ENCODE results near the gene FLT3.
A peak's percentile ranks its signal among the peaks of the same experiment; 100 is the strongest.
"Not testable (repeated sequence)": the region's sequence is repeated elsewhere in the genome, so short reads cannot be mapped to it uniquely, and the experiment has no call there.

The FLT3 gene

DNA sequence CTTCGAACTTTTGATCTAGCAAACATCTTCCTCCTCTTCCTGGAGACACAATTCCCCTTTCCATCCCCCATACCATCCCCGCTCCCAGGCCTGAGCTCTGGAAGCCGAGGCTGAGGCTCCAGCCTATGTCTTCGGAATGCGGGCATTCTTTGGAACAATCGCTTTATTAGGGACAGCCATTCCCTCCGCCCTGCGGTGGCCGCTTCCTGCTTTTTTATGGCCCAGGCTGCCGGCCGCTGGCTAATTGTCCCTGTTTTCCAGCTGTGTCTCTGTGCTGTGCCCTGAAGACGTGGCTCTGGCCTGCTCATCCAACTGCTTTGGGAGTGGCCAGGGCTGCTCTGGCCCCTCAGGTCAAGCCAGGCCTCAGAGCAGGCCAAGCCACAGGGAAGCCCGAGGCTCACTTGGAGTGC lies 129.1 kb downstream of the FLT3 start:
- no peak for DNase-seq

DNA sequence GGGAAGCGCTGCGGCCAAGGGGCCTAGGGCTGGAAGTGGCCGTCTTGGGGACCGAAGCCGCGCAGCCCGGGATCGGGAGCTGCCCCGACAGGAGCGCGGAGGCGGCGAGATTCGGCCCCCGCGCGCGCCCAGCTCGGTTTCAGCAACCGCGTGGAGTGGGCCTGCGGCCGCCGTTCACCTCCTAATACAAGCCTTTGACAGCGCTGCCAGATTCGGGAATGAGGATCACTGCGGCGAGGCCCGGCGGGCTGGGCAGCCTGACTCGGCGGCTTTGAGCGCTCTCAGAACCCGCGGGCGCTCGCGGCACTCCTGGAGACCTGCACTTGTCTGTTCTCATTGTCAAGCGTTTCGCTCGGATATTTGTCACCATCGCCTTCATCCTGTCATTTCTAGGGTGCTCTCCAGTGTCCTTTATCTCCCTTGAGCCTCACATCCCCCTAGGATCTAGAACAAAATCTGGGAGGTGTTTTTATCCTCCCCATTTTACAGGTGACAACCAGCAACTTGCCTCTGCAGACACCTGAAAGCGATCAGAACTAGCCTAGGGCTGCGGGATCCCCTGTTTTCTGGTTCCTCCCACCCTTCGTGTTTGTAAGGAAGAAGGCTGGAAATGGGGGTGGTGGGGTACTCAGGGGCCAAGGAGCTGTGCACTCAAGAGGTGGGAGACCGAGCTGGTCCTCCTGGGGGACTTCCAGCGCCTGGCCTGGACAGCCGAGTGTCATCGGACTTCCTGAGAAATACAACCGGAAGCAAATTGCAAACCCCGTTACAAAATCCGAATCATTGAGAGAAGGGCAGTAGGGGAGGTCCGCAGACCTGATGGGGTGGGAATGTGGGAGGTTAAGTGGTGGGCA lies 129.8 kb downstream of the FLT3 start:
- no peak for DNase-seq

DNA sequence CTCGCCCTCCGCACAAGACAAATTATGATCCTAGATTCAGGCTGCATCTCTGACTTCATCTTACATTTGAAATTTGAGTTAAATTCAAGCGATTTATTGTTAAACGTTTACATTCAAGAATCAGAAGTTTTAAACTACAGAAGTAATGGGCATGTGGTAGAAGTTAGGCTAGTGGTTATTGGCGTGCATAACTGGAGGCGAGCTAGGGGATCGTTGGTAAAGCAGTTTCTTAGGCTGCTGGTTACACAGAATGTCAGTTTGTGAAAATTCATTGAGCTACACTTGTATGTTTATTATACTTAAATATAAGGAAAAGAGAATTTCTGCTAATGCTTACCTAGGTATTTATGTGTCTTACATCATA lies 130.5 kb downstream of the FLT3 start:
- DNase-seq = no peak

DNA sequence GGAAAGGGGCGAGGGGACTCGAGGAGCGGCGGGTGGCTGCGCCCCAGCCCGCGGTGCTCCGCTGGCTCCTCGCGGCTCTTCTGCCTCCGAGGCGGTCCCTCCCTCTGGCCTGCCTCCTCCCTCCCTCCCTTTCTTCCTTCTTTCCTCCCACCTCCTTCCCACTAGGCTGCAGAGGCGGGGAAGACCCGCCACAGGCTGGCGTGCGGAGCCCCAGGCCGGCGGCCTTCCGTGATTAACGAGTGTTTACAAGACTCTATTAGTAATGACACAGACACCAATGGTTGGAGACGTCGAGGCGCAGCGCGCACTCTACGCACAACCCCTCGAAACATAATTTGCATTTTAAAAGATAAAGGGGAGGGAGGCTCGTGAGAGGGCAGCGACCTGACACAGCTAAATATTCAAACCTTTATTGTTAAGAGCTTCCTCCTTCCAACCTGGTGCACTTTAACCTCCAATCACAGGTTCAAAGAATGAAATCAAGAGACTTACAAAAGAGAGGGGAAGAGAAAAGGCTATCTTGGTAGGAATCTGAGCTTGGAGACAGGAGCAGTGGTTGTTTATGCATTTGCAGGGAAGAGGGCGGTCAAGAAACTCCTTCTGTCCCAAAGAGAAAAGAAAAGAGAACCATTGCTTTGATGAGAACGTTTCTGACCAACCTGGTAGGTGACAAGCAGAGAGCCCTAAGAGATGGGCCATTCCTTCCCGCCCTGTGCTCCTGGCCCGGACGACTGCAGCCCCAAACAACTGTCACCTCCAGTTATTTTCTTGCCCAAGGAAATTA lies 131.1 kb downstream of the FLT3 start, which contains the start of gene CDX2:
Gene CDX2 (minus strand): TSS at position 234 of the 784 bp plus-strand sequence. CDS start 309 bp downstream, outside the sequence.
- no peak for DNase-seq

DNA sequence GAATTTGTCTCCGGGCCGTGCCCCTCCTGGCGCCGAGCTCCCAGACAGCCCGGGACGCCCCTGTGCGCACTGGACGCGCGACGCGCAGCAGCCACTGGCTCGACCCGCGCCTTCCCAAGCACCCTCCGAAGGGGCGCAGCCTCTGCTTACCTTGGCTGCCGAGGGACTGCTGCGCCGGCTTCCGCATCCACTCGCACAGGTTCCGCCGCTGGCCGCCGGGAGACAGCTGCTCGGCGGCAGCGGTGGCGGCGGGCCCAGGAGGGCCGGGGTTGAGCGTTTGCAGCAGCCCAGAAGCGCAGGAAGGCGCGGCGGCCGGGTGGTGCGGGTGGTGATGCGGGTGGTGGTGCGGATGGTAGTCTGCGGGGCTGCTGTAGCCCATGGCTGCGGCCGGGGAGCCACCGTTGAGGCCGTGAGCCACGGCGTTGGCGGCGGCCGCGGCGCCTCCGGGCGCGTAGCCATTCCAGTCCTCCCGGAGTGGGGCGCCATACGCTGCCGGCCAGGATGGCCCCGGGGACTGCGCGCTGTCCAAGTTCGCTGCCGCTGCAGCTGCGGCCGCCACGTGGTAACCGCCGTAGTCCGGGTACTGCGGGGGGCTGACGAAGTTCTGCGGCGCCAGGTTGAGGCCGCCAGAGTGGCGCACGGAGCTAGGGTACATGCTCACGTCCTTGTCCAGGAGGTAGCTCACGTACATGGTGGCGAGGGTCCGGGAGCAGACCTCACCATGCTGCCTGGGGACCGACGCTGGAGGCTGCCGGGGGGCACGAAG lies 131.9 kb downstream of the FLT3 start:
- DNase-seq = no peak

DNA sequence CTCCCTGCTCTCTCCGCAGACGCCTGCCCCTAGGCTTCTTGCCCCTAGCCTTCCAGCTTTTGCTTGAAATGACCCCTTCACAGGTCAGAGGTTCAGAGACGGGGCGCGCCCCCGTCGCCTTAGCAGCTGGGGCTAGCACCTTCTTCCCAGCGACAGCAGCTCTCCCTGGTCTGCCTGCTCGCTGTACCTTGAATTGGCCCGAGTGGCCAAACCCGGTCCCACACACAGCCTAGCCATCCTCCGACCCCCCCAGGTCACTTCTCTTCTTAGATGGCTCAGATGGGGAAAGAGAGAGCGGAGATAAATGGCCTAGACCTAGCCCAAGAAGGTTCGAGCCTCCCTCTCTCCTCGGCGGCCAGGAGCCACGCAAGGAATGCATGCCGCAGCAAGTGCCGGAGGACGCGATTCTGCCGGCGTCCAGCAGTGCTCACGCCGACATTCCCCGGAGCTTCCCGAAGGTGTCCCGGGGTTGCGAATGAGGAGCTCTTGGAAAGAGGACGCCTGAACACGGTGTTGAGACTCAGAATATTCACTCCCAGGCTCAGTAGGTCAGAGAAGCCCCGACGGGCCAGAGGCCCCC lies 132.6 kb downstream of the FLT3 start:
- DNase-seq = no peak

DNA sequence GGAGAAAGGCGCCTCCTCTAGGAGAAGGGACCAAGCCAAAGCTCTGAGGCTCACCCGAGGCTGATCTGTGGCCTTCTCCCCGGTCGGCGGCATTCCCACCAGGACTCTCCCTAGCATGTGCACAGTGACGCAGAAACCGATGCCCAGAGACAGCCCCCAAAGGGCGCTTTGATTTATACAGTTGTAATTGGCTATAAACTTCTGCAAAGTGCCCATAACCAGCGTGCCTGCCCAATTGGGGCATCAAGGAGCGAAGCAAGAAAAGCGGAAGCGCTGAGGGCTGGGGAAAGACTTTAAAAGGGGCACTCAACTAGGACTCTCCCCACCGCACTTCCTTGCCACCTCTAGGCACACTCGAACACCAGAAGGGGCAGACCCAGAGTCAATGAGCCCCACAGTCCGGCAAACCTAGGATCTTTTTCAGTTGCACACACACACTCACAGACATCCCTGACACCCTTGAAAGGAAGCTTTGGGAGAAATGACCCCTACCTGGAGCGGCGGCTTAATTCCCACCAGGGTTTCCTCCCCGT lies 133.1 kb downstream of the FLT3 start:
- DNase-seq = peak in 1 of 2 donors; percentile 16

DNA sequence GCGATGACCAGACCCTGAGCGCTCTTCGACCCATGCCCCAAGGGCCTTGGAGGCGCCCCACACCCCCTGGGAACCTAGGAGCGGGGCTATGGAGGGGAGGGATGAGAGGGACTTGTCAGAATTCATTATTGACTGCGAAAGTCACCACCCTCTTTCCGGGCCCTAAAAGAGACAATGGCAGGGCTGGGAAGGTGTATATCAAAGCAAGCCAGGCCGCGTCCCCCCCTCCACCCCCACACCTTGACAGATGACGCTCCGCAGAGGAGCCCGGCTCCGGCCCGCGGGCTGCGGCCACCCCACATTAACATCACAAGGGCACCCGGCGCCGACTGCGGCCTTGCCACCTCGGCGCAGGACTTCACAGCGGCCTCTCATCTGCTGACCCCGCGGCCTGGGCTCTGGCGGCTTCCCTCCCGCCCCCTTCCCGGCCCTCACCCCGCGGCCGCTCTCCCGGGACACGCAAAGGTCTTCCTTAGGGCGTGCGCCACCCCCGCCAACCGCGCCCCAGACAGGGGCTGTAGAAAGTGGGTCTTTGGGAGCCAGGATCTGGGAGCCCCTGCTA lies 133.7 kb downstream of the FLT3 start:
- DNase-seq = no peak

DNA sequence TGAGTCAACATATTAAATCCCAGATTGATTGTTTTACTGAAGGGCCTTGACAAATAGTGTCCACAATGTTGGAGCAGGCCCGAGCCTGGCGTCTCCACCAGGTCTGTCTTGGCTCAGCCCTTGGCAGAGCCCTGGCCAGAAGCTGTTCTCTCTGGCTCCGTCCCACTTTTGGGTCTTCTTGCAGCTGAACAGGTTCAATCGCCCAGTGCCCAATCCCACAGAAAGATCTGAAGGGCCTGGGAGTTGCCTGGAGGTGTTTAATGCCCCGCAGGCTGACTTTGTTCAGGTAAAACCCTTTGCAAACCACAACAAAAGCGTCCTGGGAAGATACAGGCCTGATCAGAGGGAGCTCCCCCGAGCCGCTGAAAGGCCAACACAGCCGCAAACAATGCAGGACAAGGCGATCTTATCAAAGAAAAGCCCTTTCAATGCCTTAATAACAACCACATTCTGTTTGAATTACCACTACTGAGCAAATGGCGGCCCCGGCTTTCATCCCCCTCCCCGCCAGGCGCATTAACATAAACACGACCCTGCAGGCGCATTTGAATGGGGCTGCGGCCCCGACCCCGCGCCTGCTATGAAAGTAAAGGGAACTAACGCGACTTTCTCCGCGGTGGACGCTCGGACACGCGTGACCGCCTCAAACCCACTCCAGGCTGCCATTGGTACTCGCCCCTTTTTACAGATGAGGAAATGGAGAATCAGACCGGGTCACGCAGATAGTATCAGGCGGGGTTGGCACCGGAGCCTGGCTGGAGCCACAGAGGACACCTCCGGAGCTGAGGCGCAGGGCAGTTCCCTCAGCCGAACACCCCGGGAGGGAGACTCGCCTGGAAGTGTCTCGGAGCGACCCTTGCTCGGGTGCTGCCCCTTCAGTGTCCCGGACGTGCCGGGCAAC lies 134.4 kb downstream of the FLT3 start:
- no peak for DNase-seq

DNA sequence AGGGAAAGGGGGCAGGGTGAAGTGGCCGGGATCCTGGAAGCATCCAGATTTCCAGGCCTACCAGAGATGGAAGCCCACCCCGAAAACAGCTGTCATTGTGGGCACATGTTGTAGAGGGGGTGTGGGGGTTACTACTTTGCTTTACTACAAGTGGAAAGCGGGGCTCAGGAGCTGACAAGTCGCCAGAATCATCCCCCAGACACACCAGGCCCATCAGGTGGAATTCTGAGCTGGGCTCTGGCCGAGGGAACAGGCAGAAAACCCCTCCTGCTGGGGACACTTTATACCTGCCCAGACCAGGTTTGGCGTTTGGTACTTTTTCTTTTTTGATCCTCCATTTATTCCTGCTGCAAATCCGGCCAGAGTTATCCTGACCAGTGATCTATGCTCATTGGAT lies 135.0 kb downstream of the FLT3 start:
- DNase-seq = no peak

DNA sequence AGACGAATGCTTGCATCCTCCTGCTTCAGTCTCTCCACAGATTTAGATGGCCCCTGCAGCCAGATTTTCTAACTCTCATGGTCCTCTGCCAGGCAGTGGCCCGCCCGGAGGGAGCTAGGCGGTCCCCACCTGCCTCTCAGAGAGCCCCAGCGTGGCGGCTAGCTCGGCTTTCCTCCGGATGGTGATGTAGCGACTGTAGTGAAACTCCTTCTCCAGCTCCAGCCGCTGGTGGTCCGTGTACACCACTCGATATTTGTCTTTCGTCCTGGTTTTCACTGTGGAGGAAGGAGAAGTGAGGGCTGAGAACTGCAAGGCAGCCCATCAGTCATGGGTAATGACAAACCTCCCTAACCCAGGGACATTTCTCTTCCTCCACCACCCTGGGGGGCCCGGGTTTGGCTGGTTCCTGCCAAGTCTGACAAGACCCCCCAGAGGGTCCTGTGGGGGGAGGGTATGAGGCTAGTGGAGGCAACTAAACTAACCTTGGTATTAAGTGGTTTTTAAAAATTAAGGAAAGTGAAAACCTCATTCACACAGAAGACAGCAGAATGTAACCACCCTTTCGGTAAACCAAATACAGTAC lies 135.5 kb downstream of the FLT3 start:
- DNase-seq = no peak

DNA sequence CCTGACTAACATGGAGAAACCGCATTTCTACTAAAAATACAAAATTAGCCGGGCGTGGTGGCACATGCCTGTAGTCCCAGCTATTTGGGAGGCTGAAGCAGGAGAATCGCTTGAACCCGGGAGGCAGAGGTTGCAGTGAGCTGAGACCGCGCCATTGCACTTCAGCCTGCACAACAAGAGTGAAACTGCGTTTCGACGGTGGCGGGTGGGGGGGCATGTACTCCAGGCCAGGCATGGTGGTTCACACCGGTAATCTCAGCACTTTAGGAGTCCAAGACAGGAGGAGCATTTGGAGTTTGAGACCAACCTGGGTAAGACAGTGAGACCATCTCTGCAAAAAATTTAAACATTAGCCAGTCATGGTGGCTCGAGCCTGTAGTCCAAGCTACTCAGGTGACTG lies 136.2 kb downstream of the FLT3 start:
- DNase-seq = not testable (repeated sequence)

DNA sequence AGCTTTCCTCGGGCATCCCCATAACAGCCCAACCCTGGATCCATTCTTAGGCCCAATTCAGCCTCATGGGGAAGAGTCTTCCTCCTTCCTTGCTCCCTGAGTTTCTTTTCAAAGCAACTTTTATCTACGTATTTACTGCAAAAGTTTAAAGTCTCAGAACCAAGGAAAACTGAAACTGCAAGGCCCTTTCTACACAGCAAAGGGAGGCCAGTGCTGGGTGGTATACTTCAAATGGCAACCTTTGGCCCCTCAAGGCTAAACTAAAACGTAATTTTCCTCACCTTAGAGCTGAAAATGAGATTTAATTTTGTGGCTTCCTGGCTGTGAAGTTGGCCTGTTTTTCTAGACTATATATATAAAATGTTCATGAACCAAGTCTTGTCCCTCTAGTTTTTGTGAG lies 136.9 kb downstream of the FLT3 start:
- DNase-seq = no peak

DNA sequence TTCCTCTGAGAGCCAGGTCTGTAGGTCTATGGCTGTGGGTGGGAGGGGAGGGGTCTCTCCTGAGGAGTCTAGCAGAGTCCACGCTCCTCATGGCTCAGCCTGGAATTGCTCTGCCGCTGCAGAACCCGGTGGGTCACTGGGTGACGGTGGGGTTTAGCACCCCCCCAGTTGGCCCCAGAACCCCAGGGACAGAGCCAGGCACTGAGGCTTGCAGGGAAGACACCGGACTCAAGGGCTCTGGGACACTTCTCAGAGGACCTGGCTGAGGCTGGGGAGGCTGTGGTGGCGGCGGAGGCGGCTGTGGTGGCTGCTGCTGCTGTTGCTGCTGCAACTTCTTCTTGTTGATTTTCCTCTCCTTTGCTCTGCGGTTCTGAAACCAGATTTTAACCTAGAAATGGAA lies 137.4 kb downstream of the FLT3 start:
- DNase-seq = no peak

DNA sequence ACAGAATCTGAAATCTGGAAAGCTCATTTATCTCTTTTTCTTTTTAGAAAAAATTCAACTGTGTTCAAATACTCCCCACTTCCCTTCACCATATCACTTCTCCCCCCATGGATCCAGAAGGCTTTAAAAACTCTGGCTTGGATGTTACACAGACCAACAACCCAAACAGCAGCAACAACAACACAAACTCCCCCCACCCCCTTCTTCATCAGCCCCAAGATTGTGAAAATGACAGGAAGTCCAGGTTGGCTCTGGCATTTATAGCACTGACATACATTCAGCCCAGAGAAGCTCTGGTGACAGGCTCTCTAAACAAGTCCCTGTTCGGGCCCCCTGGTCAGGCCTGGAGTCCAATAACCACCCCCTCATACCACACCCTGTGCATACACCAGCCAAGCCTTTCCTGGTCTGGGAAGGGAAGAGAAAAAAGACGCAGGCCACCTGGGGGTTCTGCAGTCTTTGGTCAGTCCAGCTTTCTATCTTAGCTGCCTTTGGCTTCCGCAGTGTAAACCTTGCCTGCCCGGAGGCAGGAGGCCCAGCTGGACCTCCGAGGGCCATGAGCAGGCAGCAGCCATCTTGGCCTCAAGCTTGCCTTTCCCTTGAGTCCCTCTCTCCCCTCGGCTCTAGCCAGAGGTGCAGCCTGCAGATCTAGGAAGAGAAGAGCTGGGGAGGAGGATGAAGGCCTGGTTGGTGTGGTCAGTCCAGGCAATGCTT lies 138.1 kb downstream of the FLT3 start:
- DNase-seq = no peak

DNA sequence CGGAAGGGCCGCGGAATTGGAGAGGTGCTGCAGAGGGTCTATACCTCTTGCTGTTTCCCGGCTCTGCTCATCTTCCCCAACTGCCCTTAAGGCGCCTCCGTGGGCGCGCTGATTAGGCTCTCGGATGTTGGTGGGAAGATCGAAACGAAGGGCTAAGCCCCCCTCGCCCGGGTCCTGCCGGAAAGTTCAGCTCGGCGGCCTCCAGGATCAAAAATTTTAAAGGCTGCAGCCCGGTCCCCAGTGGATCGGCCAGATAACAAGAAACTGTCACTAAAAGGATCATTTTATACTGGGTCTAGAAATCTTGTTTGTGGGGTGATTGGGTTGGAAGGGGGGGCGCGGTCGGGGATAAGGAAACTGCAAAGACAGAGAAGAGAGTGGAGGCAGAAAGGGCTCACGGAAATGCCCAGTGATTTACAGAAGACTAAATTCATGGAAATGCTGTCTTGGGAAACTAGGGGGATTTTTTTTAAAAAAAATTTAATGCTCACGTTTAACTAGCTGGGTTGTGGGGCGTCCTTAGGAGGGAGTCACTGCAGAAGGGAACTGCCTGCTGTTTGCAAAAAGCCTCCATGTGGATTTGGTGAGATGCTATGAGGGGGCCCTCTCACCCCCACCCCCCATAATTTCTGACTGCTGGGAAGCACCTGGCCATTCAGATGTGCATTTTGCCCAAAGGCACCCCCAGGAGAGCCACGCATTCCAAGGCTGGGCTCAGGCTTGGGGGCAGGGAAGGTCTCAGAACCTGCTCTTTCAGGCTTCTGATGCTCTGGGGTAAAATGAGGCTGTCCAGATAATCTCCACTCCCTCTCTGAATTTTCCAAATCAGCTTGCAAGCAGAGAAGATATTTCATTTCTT lies 138.9 kb downstream of the FLT3 start:
- peak; percentile 39 to 41 for DNase-seq

DNA sequence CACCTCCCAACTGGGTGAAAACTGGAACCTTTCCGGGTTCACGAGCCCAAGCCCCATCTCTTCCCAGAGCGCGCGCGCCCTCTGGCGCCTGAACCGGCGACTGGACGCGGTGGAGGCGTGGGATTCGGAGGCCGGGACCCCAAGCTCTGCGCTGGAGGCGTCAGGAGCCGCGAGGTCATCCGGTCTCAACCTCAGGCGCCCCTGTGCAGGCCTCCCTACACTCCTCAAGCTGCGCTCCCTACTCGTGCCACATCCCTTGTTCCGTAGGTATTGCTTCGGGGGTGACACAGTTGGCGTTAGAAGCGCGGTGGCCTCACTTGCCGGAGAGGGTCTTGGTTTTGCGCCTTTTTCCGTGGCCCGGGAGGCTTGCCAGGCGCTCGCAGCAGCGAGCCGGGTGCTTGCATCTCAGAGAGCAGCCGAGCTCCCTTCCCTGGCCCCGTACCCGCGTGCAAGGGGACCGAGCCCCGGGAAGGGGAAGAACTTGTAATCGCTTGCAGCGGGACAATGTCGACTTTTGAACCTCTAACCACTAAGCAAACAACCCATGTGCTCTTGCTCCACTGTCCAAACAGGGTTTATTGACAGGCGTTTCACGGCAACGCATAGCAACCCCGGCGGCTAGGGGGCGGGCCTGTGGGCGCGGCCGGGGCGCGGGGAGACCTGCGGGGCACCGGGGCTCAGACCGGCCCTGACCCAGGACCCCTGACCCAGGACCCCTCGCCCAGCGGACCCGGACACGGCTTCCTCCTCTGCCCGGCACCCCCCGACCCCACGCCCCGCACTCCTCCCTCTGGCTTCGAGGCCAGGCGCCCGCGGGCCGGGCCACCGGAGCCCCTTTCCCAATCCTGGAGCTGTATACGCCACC lies 139.8 kb downstream of the FLT3 start:
- DNase-seq = peak; percentile 27 to 62

DNA sequence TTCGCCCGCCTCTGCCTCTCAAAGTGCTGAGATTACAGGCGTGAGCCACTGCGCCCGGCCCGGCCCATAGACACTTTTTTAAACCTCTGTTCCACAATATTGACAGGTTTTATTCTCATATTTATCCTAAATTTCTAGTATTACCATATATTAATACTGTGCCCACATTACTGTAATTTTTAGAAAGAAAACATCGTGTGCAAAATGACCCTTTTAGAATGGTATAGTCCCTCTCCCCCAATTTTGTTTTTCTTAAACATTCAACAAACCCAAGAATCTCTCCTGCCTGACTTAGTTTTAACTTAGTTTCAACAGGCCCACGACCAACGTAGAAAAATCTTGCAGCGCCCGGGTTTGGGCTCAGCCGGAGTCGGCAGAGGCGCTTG lies 140.4 kb downstream of the FLT3 start:
- DNase-seq = no peak
